22Rv1 (cell line): ENCODE data around the gene HOTAIR.

Source experiments
- CTCF ChIP-seq: fragments of 450-650 bp; IDR thresholded peaks from 2 replicates; pipeline ENCODE4 v1.5.1; 2017; ENCODE audit warnings: mild to moderate bottlenecking
- ZFX ChIP-seq: fragments of 450-650 bp; IDR thresholded peaks from 2 replicates; pipeline ENCODE4 v1.6.1; 2017; ENCODE audit warnings: antibody characterized with exemption, borderline replicate concordance

GRCh38 chr12:54020591-54021405 is 46.0 kb upstream of the HOTAIR start:
- no peak for TF ChIP-seq CTCF
- TF ChIP-seq ZFX, result no peak
